GM19043 (cell line): Measurements from ENCODE around the gene PAXX.

Source experiments
- ATAC-seq: cut with Tn5 transposase; IDR thresholded peaks from one replicate; pipeline ENCODE4 v1.9.1; 2021; ENCODE audit warnings: low read depth; ENCODE audit not compliant: unreplicated experiment

Gene PAXX

DNA sequence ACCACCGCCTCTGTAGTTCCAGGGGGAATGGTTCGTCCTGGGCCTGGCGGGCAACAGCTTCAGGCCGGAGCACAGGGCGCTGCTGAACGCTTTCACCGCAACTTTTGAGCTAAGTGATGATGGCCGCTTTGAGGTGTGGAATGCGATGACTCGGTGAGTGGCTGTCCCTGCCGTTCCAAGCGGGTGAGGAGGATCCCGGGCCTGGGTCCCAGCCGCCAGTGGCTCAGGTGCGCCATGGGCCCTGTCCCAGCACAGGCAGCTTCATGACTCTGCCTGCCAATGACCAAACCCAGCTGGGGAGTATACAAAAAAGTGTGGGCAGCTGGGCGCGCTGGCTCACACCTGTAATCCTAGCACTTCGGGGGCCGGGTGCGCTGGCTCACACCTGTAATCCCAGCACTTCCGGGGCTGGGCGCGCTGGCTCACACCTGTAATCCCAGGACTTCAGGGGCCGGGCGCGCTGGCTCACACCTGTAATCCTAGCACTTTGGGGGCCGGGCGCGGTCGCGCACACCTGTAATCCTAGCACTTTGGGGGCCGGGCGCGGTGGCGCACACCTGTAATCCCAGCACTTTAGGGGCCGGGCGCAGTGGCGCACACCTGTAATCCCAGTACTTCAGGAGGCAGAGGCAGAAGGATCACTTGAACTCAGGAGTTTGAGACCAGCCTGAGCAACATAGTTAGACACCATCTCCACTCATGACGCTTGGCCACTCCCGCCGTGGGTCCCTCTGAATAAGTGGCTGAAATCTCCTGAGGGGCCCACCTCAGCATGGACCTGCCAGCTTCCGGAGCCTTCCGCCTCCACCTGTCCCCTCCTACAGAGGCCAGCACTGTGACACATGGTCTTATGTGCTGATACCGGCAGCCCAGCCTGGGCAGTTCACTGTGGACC, 39.1 kb upstream of the PAXX start:
- ATAC-seq = no peak

DNA sequence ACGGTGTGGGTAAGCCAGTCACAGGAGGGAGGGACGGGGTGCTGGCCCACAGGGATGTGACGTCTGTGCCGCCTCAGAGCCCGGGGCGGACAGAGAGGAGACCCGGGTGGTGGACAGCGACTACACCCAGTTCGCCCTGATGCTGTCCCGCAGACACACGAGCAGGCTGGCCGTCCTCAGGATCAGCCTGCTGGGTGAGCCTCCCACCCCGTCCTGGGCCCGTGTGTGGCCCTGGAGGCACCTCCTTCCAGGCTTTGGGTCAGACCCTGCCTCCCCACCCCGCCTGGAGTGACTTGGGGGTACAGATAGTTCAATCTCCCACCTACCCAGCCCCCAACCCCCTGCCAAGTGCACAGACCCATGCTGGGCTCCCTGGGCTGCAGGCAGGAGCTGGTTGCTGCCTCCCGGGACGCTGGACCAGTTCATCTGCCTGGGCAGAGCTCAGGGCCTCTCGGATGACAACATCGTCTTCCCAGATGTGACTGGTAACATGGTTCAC, 38.4 kb upstream of the PAXX start:
- ATAC-seq = no peak

DNA sequence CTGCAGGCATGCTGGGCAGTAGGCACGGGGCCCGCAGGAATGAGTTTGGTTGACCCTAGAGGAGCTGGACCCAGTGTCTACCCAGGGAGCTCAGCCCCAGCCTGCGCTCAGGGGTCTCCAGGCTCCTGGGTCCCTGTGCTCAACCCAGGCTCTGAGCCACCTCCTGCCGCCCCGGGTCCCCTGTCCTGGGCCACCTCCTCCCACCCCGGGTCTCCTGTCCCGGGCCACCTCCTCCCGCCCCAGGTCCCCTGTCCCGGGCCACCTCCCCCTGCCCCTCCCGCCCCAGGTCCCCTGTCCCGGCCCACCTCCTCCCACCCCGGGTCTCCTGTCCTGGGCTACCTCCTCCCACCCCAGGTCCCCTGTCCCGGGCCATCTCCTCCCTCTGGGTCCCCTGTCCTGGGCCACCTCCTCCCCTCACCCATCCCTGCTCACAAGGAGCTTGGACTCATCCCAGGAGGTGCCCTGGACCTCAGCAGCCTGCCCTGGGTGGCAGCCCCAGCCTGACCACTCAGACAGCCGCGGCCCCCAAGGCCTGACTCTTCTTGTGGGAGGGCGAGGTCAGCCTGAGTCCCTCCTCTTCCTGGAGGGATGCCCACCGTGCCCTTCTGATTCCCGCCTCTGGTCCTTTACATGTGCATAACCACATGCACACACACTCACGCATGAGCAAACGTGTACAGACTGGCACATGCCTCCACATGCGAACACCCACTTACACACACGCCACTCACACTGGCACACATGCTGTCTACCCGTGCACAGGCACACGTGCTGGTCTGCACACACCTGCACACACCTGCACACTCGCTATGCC, 37.7 kb upstream of the PAXX start:
- ATAC-seq = no peak

DNA sequence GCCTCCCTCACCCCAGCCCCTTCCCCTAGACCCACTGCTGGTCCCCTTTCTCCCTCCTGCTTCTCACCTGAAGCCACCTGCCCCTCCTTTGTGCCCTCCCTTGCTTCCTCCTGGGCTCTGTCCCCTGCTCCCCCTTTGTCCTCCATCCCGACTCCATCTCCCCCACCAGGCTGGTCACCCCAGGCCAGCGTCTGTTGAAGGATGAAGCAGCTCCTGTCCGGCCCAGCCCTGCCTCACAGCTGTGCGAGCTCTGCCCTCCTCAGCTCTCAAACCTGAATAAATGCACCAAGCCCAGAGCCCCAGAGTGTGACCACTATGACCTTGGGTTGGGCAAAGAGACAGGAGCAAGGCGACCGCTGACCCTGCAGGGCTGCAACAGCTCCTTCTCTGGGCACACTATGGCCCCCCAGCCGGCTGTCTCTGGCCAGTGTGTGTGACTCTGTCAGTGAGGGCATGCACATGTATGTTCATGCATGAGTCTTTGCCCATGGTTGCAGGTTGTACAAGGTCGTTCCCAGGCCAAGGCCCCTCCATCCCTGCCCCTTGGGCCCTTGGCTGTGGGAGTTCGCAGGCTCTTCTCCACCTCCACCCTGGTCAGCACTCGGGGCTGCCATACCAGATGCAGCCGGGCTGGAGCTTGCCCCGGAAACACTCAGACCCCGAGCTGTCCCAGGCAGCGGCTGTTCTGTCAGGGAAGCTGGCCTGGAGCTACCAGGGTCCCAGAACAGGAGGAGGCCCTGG, 36.9 kb upstream of the PAXX start:
- ATAC-seq = no peak

DNA sequence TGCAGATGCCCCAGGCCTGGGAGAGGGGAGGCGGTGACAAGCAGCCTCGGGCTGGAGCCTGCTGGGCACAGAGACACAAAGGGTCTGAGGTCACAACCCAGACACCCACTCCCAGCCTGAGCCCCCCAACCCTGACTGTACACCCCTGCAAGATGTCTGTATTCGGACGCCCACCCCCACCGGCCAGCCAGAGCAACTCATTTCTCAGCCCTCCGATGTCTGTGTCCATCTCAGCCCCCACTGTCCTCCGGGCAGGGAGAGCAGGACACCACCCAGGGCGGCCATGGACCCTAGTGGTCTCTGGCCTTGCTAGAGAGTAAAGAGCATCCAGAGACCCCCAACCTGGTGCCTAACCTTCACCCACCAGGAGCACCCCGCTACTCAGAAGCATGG, 36.3 kb upstream of the PAXX start:
- ATAC-seq = no peak

DNA sequence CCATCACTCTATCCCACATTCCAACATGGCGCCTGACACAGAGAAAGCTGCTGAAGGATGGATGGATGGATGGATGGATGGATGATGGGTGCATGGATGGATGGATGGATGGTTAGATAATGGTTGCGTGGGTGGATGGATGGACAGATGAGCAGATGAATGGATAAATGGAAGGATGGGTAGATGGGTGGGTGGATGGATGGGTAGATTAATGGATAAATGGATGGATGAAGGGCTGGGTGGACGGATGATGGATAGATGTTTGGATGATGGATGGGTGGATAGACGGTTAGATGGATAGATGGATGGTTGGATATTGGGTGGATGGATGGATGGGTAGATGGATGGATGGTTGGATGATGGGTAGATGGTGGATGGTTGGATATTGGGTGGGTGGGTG, 35.6 kb upstream of the PAXX start:
- no peak for ATAC-seq

DNA sequence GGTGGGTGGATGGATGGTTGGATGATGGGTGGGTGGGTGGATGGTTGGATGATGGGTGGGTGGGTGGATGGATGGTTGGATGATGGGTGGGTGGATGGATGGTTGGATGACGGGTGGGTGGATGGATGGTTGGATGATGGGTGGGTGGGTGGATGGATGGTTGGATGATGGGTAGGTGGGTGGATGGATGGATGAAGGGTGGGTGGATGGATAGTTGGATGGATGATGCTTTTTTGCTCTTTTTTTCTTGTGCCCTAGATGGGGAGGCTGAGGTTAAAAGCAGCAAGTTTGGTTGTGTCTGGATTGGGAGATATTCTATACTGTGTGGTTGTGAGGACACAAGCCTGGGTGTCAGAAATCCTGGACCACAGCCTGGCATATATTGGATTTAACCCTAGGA, 34.8 kb upstream of the PAXX start:
- ATAC-seq = no peak

DNA sequence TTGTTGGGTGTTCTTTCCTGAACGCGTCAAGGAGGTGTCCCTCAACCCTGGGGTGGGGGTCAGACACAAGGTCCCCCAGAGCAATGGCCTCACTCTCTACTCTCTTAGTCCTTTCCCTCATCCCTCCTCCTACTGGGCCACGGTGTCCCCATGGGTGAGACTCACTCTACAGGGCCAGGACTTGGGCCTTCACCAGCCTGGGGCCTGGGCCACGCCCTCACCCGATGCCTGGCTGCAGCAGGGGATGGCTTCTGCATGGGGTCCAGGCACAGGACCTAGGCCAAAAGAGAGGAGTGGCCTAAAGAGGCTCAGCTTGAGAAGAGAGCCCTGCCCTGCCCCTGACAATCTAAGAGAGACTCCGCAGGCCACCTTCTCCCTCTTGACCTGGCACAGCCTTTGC, 34.3 kb upstream of the PAXX start:
- ATAC-seq = no peak

DNA sequence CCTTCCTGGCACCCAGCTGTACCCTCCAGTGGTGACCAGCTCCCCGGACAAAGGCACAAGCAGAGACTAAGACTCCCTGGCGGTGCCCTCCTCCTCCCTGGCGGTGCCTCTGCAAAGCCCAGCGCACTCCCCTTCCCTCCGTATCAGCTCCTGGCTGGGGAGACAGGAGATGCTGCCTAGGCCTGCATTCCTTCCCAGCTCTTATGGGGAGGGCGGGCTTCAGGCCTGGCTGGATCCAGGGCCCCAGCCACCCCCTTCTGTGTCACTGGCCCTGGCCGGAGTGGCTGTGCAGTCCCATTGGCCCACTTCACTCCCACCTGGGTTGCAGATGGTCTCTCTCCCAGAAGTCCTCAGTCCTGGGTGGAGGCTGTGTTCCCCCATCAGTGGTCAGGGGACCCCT, 33.7 kb upstream of the PAXX start:
- no peak for ATAC-seq

DNA sequence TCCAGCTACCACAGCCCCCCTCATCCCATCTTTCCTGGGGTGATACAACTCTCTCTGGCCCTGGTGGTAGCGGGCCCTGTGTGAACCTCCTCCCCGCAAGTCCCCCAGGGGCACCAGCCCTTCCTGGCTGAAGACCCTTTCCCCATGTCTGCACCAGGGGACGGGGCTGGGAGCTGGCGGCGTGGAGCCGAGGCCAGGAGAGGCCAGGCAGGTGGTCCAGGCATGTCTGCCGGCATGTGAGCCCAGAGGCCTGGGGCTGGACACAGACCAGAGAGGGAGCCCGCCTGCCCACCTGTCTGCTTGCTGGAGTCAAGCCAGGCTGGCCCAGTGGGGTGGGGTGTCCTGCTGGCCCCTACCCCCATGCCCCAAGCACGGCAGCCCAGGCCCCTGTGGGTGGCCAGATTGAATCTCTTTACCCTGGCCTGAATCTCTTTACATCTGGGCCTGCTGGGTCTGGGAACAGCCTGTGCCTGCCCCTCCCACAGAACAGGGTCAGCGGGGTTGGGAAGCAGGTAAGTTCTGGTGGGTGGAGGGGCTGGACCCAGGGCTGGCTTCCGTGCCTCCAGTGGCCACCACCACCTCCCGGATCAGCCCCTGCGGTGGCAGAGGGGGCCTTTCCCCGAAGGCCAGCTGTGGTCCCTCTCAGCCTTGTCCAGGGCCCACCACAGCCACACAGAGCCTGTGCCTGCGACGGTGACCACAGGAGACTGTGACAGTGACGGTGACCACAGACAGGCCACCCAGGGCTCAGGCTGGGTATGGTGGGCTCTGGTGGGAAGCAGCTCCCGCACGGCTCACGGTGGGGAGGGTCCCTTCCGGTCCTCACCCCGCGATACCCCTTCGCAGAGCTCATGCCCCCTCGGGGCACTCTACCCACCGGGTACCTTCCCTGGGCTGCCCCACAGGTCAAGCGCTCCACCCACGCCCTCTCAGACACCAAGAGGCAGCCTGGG, 33.0 kb upstream of the PAXX start:
- ATAC-seq = no peak

DNA sequence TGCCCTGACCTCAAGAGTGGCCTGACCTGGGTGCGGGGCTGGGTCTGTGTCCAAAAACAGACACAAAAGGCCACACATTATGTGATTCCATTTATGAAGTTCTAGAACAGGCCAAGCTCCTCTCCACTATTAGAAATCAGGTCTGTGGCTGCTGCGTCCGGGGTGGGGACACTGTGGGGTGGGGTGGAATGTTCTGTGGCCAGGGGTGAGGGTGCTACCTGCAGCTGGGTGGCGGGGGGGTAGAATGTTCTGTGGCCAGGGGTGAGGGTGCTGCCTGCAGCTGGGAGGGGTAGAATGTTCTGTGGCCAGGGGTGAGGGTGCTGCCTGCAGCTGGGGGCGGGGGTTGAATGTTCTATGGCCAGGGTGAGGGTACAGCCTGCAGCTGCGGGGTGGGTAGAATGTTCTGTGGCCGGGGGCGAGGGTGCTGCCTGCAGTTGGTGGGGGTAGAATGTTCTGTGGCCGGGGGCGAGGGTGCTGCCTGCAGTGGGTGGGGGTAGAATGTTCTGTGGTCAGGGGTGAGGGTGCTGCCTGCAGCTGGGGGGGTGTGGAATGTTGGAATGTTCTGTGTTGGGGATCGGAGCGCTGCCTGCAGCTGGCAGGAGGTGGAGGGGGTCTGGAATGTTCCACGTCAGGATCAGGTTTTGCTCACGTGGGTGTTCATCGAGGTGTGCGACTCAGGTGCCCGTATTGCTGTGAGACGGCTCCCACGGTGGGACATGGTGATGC, 31.8 kb upstream of the PAXX start:
- no peak for ATAC-seq

DNA sequence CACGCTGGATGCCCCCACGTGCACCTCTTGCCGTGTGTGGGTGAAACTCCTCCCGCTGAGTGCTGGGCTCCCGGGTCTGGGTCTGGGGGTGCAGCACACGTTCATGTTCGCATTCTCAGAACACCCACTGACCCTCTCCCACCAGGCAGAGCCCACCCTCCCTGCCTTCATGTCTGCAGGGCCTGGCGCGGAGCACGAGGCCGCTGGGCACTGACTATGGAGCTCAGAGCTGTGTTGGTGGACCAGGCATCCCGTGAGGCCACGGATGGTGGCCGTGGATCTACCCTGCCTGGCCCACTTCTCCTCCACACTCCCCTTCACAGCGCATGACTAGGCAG, 31.3 kb upstream of the PAXX start:
- no peak for ATAC-seq

DNA sequence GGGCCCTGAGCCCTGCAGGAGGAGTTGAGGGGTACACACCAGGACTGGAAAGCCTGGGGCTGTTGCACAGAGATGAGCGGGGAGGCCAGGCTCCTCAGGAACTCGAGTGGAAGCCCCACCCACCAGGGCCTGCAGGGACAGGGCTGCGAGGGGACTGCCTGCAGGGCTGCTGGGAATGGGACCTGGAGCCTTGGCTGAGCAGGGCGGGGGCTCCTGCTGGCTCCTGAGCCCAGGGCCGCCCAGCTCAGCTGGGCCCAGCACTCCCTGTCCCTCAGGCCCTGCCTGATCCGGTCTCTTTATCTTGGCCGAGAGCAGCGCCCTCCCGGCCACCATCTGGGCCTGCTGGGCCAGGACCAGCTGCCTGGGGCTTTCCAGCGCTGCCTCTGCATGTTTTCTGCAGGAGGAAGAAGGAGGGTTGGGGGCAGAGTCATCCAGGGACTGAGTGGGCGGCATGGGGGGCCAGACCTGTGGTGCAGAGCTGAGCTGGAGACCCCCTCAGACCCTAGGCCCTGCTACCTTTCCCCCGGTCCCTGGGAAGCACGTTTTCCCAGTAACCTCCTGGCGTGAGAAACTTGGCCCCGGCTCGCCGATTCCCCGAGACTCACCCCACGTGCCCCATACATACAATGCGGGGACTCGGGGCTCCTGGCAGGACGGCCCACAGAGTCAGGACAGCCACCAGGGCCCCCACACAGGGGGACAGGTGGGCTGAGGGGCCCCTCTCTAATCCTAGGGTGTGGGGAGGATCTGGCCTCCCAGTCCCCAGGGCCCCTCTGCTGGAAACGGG, 30.8 kb upstream of the PAXX start:
- ATAC-seq = no peak

DNA sequence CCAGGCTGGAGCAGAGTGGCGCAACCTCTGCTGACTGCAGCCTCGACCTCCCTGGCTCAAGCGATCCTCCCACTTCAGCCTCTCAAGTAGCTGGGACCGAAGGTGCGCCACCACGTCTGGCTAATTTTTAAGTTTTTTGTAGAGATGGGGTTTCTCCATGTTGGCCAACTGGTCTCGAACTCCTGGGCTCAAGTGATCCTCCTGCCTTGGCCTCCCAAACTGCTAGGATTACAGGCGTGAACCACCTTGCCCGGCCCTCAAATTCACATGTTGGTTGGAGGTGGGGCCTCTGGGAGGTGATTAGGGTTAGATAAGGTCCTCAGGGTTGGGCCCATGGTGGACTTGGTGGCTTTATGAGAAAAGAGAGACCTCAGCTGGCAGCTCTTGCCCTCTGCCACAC, 30.1 kb upstream of the PAXX start:
- no peak for ATAC-seq

DNA sequence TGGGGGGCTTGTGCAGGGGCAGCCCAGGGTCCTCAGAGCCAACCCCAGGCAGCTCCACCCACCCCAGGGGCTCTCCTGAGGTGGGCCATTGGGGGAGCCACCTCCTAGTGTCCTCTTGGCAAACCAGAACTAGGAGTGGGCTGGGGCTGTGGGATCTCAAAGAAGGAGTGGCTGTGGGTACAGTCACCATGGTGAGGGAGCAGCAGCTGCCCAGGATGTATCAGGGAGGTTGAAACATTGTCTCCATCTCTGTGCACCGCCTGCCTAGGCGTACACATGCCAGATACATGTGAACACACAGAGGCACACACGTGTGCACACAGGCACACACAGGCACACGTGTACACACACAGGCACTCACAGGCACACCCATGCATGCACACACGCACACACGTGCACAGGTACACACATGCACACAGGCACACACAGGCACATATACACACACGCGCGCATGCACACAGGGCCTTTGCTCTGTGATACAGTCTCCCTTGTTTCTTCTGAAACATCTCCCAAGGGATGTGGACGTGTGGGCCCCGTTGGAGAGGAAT, 29.4 kb upstream of the PAXX start:
- no peak for ATAC-seq

DNA sequence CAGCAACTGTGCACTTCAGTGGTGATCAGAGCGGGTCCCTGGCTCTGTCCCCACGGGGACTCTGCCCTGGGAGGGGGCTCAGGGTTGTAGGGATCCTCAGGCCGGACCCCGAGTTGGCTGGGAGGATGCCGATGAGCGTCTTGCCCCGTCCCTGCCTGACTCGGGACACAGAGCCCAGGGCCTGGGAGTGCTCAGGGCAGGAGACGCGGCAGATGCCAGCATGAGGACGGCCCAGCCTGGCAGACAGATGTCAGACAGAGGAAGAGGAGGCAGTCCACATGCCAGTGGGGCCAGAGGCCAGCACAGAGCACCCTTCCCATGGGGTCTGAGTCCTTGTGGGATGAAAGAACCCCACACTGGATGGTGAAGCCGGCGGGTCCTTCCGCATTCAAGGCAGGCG, 28.9 kb upstream of the PAXX start:
- ATAC-seq = no peak

DNA sequence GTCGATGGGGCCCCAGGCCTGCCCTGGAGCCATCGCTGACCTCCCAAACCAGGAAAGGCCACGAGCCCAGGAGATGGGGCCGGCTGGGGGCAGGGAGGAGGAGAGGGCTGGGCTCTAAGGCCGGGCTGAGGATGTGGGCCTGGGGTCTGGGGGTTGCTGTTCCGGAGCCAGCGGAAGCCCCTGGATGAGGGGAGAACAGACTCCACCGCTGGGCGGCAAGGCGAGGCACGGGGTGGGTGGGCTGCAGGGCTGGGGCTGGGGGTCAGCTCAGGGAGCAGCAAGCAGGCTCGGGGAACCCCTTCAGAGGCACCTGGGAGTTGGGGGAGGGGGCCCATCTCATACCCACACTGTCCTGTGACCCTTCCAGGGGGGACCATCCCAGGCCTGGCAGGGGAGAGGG, 28.5 kb upstream of the PAXX start:
- ATAC-seq = no peak

DNA sequence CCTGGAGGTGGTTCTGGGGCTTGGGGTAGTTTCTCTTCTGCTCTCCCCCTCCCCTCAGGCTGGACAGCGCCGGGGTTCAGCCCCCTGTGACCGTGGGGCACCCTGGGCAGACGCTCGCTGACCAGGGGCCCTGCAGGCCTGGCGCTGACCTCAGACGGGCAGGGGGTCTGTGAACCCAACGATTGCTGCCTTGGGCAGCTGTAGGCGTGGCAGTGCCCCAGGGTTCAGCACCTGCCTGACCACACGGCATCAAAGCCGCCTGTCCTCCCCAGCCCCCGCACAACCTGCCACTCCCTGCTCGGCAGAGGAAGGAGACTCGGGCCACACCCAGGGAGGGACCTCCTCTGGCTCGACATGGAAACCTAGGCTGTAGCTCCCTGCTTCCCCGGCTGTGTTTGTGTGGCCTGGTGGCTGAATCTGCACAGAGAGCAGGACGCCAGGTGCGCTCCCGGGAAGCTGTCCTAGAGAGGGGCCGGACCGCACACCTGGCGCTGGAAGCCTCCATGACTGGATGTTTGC, 28.0 kb upstream of the PAXX start:
- ATAC-seq = no peak
